ENCODE results near the gene B3GNT3. TPM values are rescaled to one million over a fixed set of nuclear protein-coding genes. Genes with fewer than 3 reads are reported as not detected.

The B3GNT3 gene
- total and polyA plus RNA-seq, 2 of the 8 experiments (the other 6 are each of a cell fraction or from before 2014, with no cell fraction given) = 1.5 TPM

- no peak overlapping the region for H3K14ac ChIP-seq (ENCODE audit: insufficient read length)
- POLR2A ChIA-PET (ENCODE audit: partially characterized antibody) = interaction anchor here (1.7 kb wide), 1 partner anchor 72 kb away, joined by 3 read pairs; no protein-coding TSS in a partner anchor
- 88% methylated on average over 2 of the region's 2 CpGs; no CpG with 5 or more reads in 1 of the 2 experiments for WGBS, 2 experiments (ENCODE audit: extremely low coverage in 1 of 2, insufficient coverage in 1 of 2, insufficient read length in 1 of 2, insufficient replicate concordance in 2 of 2, low coverage in 1 of 2, low lambda C conversion rate in 2 of 2, missing lambda C conversion rate in 1 of 2)
Observed at GRCh38 chr19:17788632-17789031, 6.3 kb upstream of the B3GNT3 start.

More at GRCh38 chr19:17788632-17789031, 6.3 kb upstream of the B3GNT3 start:
- Histone ChIP-seq H2AFZ (ENCODE audit: low read length) (no peak overlapping the region), H3K4me3 (ENCODE audit: extremely low read depth in 1 of 4, insufficient read depth in 2 of 4, low read depth in 3 of 4, low read length in 4 of 4) (no peak overlapping the region), H3K9ac (replicated peaks in 1 of 4; ENCODE audit: extremely low read depth in 1 of 4, low read depth in 3 of 4, low read length in 3 of 4) (no peak overlapping the region), H3K27me3 (replicated peaks in 1 of 4; ENCODE audit: control insufficient read depth in 3 of 4, extremely low read depth in 1 of 4, insufficient read depth in 3 of 4, low read length in 3 of 4) (no peaks in the 10 kb centered on the region), H3K4ac (replicated peaks; ENCODE audit: insufficient read length, low read depth, low read length) (no peak overlapping the region), H3K23me2 (ENCODE audit: low read depth, low read length) (no peaks in the 10 kb centered on the region), H4K91ac (replicated peaks; ENCODE audit: insufficient read length, low read length) (no peak overlapping the region), H3K36me3 (ENCODE audit: control insufficient read depth in 2 of 4, insufficient read depth in 4 of 4, low read length in 3 of 4) (peaks cover 0 to 3% (median 0%) of the 10 kb centered on the region in 4 experiments; a peak in 3 of 8 replicates), H3K23ac (ENCODE audit: insufficient read length) (no peak overlapping the region), H3K56ac (replicated peaks; ENCODE audit: insufficient read length, low read depth, low read length) (no peak overlapping the region), H3K79me2 (ENCODE audit: control insufficient read depth in 1 of 2, insufficient read depth in 2 of 2, low read length in 2 of 2) (no peaks in the 10 kb centered on the region), H4K8ac (ENCODE audit: extremely low read depth, insufficient read depth, low read length) (no peak overlapping the region), H2BK12ac (ENCODE audit: low read depth, low read length) (no peak overlapping the region), H3K27ac (ENCODE audit: low read depth, low read length) (no peak overlapping the region), H2BK20ac (ENCODE audit: low read length) (no peak overlapping the region), H3K79me1 (ENCODE audit: low read depth, low read length) (no peaks in the 10 kb centered on the region), H2BK15ac (ENCODE audit: low read length) (no peak overlapping the region), H3K9me3 (ENCODE audit: insufficient read depth in 2 of 2, low read depth in 1 of 2, low read length in 1 of 2) (no peaks in the 10 kb centered on the region), H2AK5ac (ENCODE audit: low read depth, low read length) (no peak overlapping the region), H2BK5ac (ENCODE audit: low read depth, low read length) (no peak overlapping the region), H4K5ac (ENCODE audit: insufficient read length, low read depth, low read length) (no peak overlapping the region), H3K4me1 (replicated peaks in 1 of 4; ENCODE audit: control insufficient read depth in 3 of 4, insufficient read depth in 4 of 4, low read length in 3 of 4) (peaks cover 0 to 4% (median 2%) of the 10 kb centered on the region in 4 experiments; a peak in 4 of 7 replicates), H2BK120ac (replicated peaks; ENCODE audit: low read depth, low read length) (no peak overlapping the region), H4K20me1 (replicated peaks in 1 of 2; ENCODE audit: control insufficient read depth in 1 of 2, insufficient read depth in 2 of 2, low read length in 2 of 2) (peaks cover 0 to 2% of the 10 kb centered on the region in 2 experiments), H3K18ac (ENCODE audit: extremely low read depth, low read length) (no peak overlapping the region), H3K4me2 (ENCODE audit: insufficient read depth in 1 of 2, low read depth in 2 of 2, low read length in 2 of 2) (no peak overlapping the region)
- DNase-seq (ENCODE audit: low read depth in 1 of 2, low spot score in 2 of 2) (no peak), FAIRE-seq (no peak)
- TF ChIP-seq SIN3A (conservative IDR thresholded peaks at IDR 0.05 in 1 of 2, IDR thresholded peaks at IDR 0.05 in 1 of 2; ENCODE audit: low read depth in 1 of 2, low read length in 2 of 2) (no peak), TAF1 (IDR thresholded peaks at IDR 0.05; ENCODE audit: low read depth, low read length) (no peak), SP2 (IDR thresholded peaks at IDR 0.05; ENCODE audit: low read length) (no peak), CREB1 (IDR thresholded peaks at IDR 0.05) (no peak), CHD2 (IDR thresholded peaks at IDR 0.05; ENCODE audit: low read length) (no peak), JUND (IDR thresholded peaks at IDR 0.05; ENCODE audit: low read length) (no peak), HDAC2 (IDR thresholded peaks at IDR 0.05; ENCODE audit: borderline replicate concordance in 1 of 2, low read depth in 2 of 2, low read length in 2 of 2) (no peak)
- CTCF ChIA-PET (ENCODE audit: partially characterized antibody) = interaction anchor here (1.3 to 1.7 kb wide), 2 partner anchors 34 to 67 kb away, joined by 4 read pairs; no protein-coding TSS in a partner anchor
